HG03460 (cell line): ENCODE measurements around the gene ST3GAL4.
"Not testable (repeated sequence)": the region's sequence is repeated elsewhere in the genome, so short reads cannot be mapped to it uniquely, and the experiment has no call there.

ENCODE experiments used
- ATAC-seq: cut with Tn5 transposase; IDR thresholded peaks from one replicate; pipeline ENCODE4 v1.9.1; 2021; ENCODE audit not compliant: unreplicated experiment

ST3GAL4 gene

DNA sequence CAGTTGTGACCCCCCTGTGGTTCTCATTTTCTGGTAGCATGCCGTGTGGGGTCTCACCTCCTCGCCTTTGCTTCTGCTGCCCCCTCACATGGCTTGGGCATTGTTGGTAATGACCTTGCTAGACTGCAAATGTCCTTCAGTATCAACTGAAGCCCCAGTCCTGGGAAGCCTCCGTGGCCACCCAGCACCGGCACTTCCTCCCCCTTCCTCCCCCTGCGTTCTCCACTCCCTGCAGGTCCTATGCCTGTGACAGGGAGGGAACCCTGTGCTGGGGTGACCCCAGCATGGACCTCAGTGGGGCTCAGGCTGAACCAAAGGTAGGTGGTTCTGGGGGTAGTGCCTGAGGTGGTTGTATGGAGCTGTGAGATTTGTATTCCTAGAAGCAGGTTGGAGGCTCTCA, 5.9 kb downstream of the ST3GAL4 start:
- no peak for ATAC-seq

- no peak for ATAC-seq
Measured at GRCh38 chr11:126362879-126363655, 7.6 kb downstream of the ST3GAL4 start.

- ATAC-seq, result no peak
Measured at GRCh38 chr11:126363706-126364248, 8.3 kb downstream of the ST3GAL4 start.

GRCh38 chr11:126364735-126365134, 9.2 kb downstream of the ST3GAL4 start:
- not testable (repeated sequence) for ATAC-seq

GRCh38 chr11:126365508-126365907, 10.0 kb downstream of the ST3GAL4 start:
- ATAC-seq, result not testable (repeated sequence)

- ATAC-seq, result no peak
Measured at GRCh38 chr11:126366064-126366822, 10.8 kb downstream of the ST3GAL4 start.

GRCh38 chr11:126366823-126367654, 11.6 kb downstream of the ST3GAL4 start:
- not testable (repeated sequence) for ATAC-seq

- ATAC-seq, result not testable (repeated sequence)
Measured at GRCh38 chr11:126367806-126368205, 12.3 kb downstream of the ST3GAL4 start.

- not testable (repeated sequence) for ATAC-seq
Measured at GRCh38 chr11:126368336-126369119, 13.0 kb downstream of the ST3GAL4 start.

GRCh38 chr11:126370016-126370415, 14.5 kb downstream of the ST3GAL4 start:
- no peak for ATAC-seq

- no peak for ATAC-seq
Measured at GRCh38 chr11:126371595-126371994, 16.1 kb downstream of the ST3GAL4 start.

DNA sequence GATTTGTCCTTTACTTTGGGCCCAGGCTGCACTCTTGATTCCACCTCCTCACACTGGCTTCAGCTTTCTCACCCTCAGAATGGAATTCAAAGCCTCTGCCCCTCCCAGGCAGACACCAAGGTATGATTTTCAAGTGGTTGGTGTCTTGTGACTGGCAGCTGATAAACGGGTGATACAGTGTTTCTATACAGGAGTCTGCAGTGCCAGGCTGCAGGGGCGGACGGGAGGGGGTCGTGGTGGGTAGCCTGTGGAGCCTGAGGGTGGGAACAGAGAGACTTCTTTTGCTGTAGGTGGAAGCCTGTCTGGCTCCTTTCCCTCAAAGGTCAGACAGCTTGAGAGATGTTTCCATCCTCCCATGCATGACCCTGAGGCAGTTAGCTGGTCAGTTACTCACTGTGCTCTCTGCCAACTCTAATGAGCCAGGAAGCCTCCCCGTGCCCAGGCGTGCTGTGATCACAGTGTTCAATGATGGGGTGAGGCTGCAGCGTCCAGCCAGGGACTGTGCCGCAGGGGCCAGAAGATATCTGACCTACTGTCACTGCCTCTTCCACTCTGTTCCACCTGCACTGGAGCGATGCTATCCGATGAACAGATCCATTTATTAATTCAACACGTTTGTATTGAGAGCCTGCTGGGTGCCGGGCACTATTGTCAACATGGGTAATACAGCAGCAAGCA, 18.0 kb downstream of the ST3GAL4 start:
- ATAC-seq, result not testable (repeated sequence)

DNA sequence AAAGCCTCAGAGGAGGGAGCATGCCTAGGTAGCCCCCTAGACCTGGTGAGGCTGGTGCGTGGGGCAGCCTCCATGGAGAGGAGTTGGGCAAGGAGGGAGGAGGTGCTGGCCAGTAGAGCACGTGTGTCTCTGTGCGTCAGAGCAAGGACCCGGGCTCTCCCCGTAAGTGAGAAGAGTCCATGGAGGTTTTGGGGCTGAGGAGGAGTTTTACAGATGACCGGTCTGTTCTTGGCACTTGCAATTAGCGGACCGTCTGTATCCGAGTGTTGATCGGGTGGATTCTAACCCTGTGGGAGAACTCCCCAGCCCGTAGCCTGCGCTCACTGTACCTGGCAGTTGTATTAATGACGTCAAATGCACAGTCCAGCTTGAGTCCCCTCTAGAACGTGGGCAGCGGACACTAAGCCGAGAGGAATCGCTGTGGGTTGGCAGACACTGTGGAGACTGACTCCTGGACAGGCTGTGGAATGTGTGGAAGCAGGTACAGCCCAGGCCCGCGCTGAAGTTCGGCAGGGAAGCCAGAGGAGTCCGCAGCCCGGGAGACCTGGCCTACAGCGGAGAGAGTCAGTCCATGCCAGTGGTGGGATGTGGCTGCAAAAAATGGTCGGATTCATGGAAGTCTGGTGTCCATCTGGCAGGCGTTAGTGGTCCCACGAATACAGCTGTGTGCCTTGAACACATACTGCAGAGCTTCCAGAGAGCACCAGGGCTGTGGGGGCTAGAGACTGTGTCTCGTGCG, 19.2 kb downstream of the ST3GAL4 start:
- ATAC-seq, result not testable (repeated sequence)

DNA sequence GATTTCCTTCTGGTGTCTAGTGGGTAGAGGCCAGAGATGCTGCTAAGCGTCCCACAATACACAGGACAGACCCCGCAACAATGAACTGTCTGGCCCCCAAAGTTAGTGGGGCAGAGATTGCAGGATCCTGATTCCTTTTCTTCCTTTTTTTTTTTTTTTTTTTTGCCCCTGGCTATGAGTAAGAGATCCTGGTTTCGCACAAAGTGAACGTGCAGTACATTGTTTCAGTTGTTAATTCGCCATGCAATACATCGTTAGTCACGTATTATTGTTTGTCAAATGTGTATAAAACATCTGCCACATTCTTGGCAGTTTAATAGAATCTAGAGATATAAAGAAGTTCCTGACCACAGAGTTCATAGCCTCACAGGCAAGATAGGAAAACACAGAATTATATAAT, 20.2 kb downstream of the ST3GAL4 start:
- no peak for ATAC-seq

DNA sequence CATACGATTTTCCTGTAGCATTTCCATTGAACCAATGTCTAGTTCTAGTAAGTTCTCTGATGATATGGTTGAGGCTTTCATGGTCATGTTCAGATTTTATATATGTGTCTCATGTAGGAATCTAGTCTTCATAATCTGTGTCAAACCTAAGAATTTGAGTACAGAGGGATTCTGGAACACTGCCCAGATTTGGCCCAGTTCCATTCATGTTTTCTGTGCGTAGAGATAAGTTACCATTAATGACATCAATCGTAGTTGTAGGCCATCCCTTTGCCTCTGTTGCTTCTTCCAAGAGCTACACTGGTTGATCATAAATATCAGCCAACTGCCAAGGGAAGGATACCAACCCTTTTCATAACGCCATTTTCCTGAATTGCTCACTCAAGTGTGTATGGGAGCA, 23.3 kb downstream of the ST3GAL4 start:
- ATAC-seq, result no peak

GRCh38 chr11:126380909-126381308, 25.4 kb downstream of the ST3GAL4 start:
- ATAC-seq, result no peak

- ATAC-seq, result not testable (repeated sequence)
Measured at GRCh38 chr11:126381960-126382359, 26.5 kb downstream of the ST3GAL4 start.

DNA sequence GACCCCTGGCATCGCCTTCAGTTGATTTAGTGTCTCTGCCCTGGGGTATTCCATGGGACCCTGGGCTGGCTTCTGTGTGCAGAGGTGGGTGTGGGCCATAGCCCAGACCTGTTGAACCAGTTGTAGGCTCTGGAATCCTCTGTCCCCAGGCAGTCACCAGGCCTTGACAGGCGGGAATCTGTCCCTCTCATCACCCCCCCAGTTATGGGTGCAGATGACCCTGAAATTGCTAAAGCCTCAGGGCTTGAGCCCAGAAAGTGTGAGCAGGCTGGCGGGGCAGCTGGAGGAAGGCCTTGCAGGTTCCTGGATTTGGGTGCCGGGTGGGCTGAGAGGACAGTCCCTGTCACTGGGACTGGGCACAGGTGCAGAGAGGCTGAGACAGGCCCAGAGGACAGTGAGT, 27.2 kb downstream of the ST3GAL4 start:
- ATAC-seq, result not testable (repeated sequence)
